BLaER1 treated with 17β-estradiol and CSF1 and Interleukin-3, amounts not matched to agents 10 nM and 100 nM (cell line): Measurements from ENCODE around the gene NFYC.

Source experiments
- H3K27ac ChIP-seq, 11 experiments: shearing (Covaris generic); formaldehyde crosslinking; 2 replicates each; pipeline ENCODE4 v1.8.1; 2022
- H3K27me3 ChIP-seq, 11 experiments: shearing (Covaris generic); formaldehyde crosslinking; 2 replicates each; pipeline ENCODE4 v1.8.1; 2022
- H3K36me3 ChIP-seq, 11 experiments: shearing (Covaris generic); formaldehyde crosslinking; 2 replicates each; pipeline ENCODE4 v1.8.1; 2022
- H3K4me1 ChIP-seq, 10 experiments: shearing (Covaris generic); formaldehyde crosslinking; 2 replicates each; pipeline ENCODE4 v1.8.1; 2022
- H3K4me2 ChIP-seq, 11 experiments: shearing (Covaris generic); formaldehyde crosslinking; 2 replicates each; pipeline ENCODE4 v1.8.1; 2022
- H3K4me3 ChIP-seq, 10 experiments: shearing (Covaris generic); formaldehyde crosslinking; 2 replicates each; pipeline ENCODE4 v1.8.1; 2022
- H3K9ac ChIP-seq, 11 experiments: shearing (Covaris generic); formaldehyde crosslinking; 2 replicates each; pipeline ENCODE4 v1.8.1; 2022
- H3K9me3 ChIP-seq, 11 experiments: shearing (Covaris generic); formaldehyde crosslinking; replicated peaks in 1 of 11; 2 replicates each; pipeline ENCODE4 v1.8.1; 2022
- H4K20me1 ChIP-seq, 11 experiments: shearing (Covaris generic); formaldehyde crosslinking; 2 replicates each; pipeline ENCODE4 v1.8.1; 2022
- Cebpa-rat ChIP-seq, 11 experiments: shearing (Covaris generic); IDR thresholded peaks; 2 replicates each; pipeline ENCODE4 v1.8.1; 2022

Gene NFYC

GRCh38 chr1:40789342-40789598, 97.8 kb downstream of the NFYC start:
- Histone ChIP-seq H3K4me2 (no peak overlapping the region), H3K27me3 (peaks cover 13 to 22% (median 19%) of the 10 kb centered on the region in 11 experiments), H4K20me1 (peaks cover 0 to 23% (median 7%) of the 10 kb centered on the region in 11 experiments; a peak in 7 of 22 replicates), H3K9me3 (no peaks in the 10 kb centered on the region), H3K27ac (no peak overlapping the region), H3K4me3 (no peak overlapping the region), H3K4me1 (peaks cover 10 to 37% (median 21%) of the 10 kb centered on the region in 10 experiments; a peak in 19 of 20 replicates), H3K36me3 (no peaks in the 10 kb centered on the region), H3K9ac (0 out of 22 replicates have a peak overlapping the region, but pooled peaks of 1 of the 11 experiments have one; percentile 10)
- TF ChIP-seq Cebpa-rat (IDR thresholded peaks at IDR 0.05), result no peak

DNA sequence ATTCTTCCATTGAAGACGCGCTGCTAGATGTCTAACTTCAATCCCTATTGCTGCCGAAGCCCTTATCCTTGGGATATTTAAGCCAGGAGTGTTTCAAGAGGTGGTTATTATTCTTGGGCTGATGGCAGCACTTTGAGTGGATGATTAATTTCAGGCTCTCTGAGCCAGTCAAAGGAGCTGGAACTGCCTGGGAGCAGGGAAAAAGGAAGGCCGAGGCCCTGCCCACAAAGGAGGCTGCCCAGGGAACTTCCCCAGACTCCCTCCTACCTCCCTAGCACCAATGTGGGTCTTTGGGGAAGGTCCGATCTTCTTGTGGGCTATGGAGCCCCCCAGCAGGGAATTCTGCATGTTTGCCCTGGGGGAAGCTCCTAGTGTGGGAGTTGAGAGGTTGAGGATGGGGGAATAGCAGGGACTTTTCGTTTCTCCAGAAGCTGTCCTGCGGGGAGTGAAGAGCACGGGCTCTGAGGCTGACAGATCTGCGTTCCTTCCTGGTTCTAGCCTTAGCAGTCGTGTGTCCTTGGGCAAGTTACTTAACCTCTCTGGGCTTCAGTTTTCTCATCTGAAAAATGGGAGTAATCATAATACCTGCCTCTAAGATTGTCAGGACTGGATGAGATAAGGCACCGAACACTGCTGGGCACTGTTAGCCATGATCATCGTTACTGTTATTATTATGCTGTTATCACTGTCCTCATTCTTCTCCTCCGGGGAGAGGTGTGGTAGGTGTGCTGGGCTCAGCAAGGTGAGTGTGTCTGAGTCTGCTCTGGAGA, 98.3 kb downstream of the NFYC start:
- Histone ChIP-seq H3K9me3 (no peaks in the 10 kb centered on the region), H3K27me3 (peaks cover 7 to 16% (median 13%) of the 10 kb centered on the region in 11 experiments), H3K36me3 (no peaks in the 10 kb centered on the region), H3K4me2 (no peak overlapping the region), H3K4me1 (peaks cover 7 to 37% (median 16%) of the 10 kb centered on the region in 10 experiments; a peak in 18 of 20 replicates), H3K4me3 (no peak overlapping the region), H4K20me1 (peaks cover 0 to 17% (median 4%) of the 10 kb centered on the region in 11 experiments; a peak in 7 of 22 replicates), H3K27ac (no peak overlapping the region), H3K9ac (no peak overlapping the region)
- TF ChIP-seq Cebpa-rat (IDR thresholded peaks at IDR 0.05), result no peak

GRCh38 chr1:40792036-40792435, 100.5 kb downstream of the NFYC start:
- H3K4me1 ChIP-seq, result peaks cover 24 to 51% (median 34%) of the 10 kb centered on the region in 10 experiments
- H4K20me1 ChIP-seq, result peaks cover 0 to 8% (median 0%) of the 10 kb centered on the region in 11 experiments; a peak in 4 of 22 replicates
- H3K36me3 ChIP-seq, result no peaks in the 10 kb centered on the region
- H3K4me3 ChIP-seq, result no peak overlapping the region
- H3K27me3 ChIP-seq, result no peaks in the 10 kb centered on the region
- TF ChIP-seq Cebpa-rat (IDR thresholded peaks at IDR 0.05), result no peak
- peak overlapping the region in 1 of 11 experiments; percentile 43; a peak in 2 of 22 replicates for H3K9ac ChIP-seq
- H3K27ac ChIP-seq, result no peak overlapping the region
- peak overlapping the region in 10 of 11 experiments; percentile 21 to 57 (median 34); a peak in 15 of 22 replicates for H3K4me2 ChIP-seq
- no peaks in the 10 kb centered on the region for H3K9me3 ChIP-seq

- peaks cover 0 to 8% (median 0%) of the 10 kb centered on the region in 11 experiments; a peak in 4 of 22 replicates for H4K20me1 ChIP-seq
- H3K27ac ChIP-seq, result no peak overlapping the region
- peaks cover 36 to 67% (median 50%) of the 10 kb centered on the region in 10 experiments for H3K4me1 ChIP-seq
- H3K27me3 ChIP-seq, result no peaks in the 10 kb centered on the region
- no peaks in the 10 kb centered on the region for H3K36me3 ChIP-seq
- H3K4me2 ChIP-seq, result no peak overlapping the region
- H3K9me3 ChIP-seq, result no peaks in the 10 kb centered on the region
- H3K4me3 ChIP-seq, result no peak overlapping the region
- no peak overlapping the region for H3K9ac ChIP-seq
- no peak for TF ChIP-seq Cebpa-rat (IDR thresholded peaks at IDR 0.05)
Measured at GRCh38 chr1:40793617-40794016, 102.1 kb downstream of the NFYC start.

DNA sequence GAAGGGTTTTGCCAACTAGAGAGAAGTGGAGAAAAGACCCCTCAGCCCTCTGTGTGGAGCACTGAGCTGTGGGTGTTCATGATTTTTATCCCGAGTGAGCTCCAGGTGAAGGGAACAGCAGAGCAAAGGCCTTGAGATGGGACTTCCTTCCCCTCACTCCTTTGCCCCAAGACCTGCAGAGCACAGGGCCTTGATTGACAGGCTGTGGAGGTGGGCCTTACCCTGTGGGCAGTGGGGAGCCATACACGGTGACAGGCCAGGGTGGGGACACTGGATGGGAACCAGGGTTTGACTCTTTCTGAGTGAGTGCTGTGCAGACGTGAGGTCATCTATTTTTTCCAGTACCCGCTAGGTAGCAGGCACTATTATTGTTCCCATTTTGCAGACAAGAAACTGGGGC, 102.5 kb downstream of the NFYC start:
- H3K27ac ChIP-seq, result no peak overlapping the region
- no peak overlapping the region for H3K9ac ChIP-seq
- H3K4me2 ChIP-seq, result no peak overlapping the region
- TF ChIP-seq Cebpa-rat (IDR thresholded peaks at IDR 0.05), result no peak
- no peak overlapping the region for H3K4me3 ChIP-seq
- H3K4me1 ChIP-seq, result peaks cover 36 to 71% (median 50%) of the 10 kb centered on the region in 10 experiments
- H3K36me3 ChIP-seq, result no peaks in the 10 kb centered on the region
- H3K27me3 ChIP-seq, result no peaks in the 10 kb centered on the region
- H4K20me1 ChIP-seq, result peaks cover 0 to 8% (median 0%) of the 10 kb centered on the region in 11 experiments; a peak in 4 of 22 replicates
- no peaks in the 10 kb centered on the region for H3K9me3 ChIP-seq

DNA sequence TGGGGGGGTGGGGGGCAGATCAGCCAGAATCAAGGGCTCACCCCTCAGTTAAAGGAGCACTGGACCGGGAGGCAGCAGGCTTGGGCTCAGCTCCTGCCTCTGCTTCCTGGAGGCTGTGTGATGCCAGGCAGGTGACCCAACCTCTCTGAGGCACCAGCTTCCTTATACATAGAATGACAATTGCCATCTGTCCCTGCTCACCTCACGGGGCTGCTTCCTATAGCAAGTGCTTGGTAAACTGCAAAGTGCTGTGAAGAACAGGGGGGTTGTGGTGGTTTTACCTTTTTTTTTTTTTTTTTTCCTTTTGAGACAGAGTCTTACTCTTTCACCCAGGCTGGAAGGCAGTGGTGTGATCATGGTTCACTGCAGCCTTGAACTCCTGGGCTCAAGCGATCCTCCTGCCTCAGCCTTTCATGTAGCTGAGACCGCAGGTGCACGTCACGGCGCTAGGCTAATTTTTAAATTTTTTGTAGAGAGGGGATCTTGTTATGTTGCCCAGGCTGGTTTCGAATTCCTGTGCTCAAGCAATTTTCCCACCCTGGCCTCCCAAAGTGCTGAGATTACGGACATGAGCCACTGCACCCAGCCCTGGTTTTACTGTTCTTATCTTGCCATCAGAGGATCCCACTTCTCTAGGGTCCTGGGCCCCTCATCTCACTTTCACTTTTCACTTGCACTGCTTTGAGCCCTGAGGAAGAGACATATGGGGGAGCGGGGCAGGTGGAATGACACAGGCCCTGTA, 103.6 kb downstream of the NFYC start:
- TF ChIP-seq Cebpa-rat (IDR thresholded peaks at IDR 0.05), result no peak
- Histone ChIP-seq H3K4me2 (peak overlapping the region; percentile 64 to 87 (median 77)), H3K27me3 (no peaks in the 10 kb centered on the region), H3K36me3 (no peaks in the 10 kb centered on the region), H3K4me3 (peak overlapping the region in 1 of 10 experiments; percentile 34; a peak in 3 of 20 replicates), H3K9me3 (no peaks in the 10 kb centered on the region), H3K27ac (no peak overlapping the region; a peak in 1 of 22 replicates), H4K20me1 (peaks cover 0 to 8% (median 0%) of the 10 kb centered on the region in 11 experiments; a peak in 4 of 22 replicates), H3K9ac (peak overlapping the region in 5 of 11 experiments; percentile 28 to 50 (median 37); a peak in 7 of 22 replicates), H3K4me1 (peaks cover 36 to 76% (median 53%) of the 10 kb centered on the region in 10 experiments)

GRCh38 chr1:40795811-40796586, 104.5 kb downstream of the NFYC start:
- no peaks in the 10 kb centered on the region for H3K36me3 ChIP-seq
- peak overlapping the region in 1 of 10 experiments; percentile 34; a peak in 2 of 20 replicates for H3K4me3 ChIP-seq
- peaks cover 0 to 6% (median 0%) of the 10 kb centered on the region in 11 experiments; a peak in 3 of 22 replicates for H4K20me1 ChIP-seq
- TF ChIP-seq Cebpa-rat (IDR thresholded peaks at IDR 0.05), result no peak
- H3K9me3 ChIP-seq, result no peaks in the 10 kb centered on the region
- peak overlapping the region in 7 of 11 experiments; percentile 28 to 50 (median 41); a peak in 10 of 22 replicates for H3K9ac ChIP-seq
- peak overlapping the region in 6 of 11 experiments; percentile 12 to 51 (median 30); a peak in 7 of 22 replicates for H3K27ac ChIP-seq
- H3K4me2 ChIP-seq, result peak overlapping the region; percentile 64 to 87 (median 77)
- no peaks in the 10 kb centered on the region for H3K27me3 ChIP-seq
- H3K4me1 ChIP-seq, result peaks cover 36 to 81% (median 56%) of the 10 kb centered on the region in 10 experiments

GRCh38 chr1:40796939-40797667, 105.6 kb downstream of the NFYC start:
- H3K4me3 ChIP-seq, result peak overlapping the region in 1 of 10 experiments; percentile 38; a peak in 1 of 20 replicates
- TF ChIP-seq Cebpa-rat (IDR thresholded peaks at IDR 0.05), result no peak
- peak overlapping the region in 8 of 11 experiments; percentile 14 to 54 (median 31); a peak in 12 of 22 replicates for H3K9ac ChIP-seq
- no peaks in the 10 kb centered on the region for H3K36me3 ChIP-seq
- H3K27ac ChIP-seq, result peak overlapping the region in 9 of 11 experiments; percentile 42 to 75 (median 61); a peak in 18 of 22 replicates
- peak overlapping the region; percentile 64 to 87 (median 77) for H3K4me2 ChIP-seq
- no peaks in the 10 kb centered on the region for H3K27me3 ChIP-seq
- no peaks in the 10 kb centered on the region for H4K20me1 ChIP-seq
- H3K4me1 ChIP-seq, result peaks cover 44 to 81% (median 58%) of the 10 kb centered on the region in 10 experiments
- H3K9me3 ChIP-seq, result no peaks in the 10 kb centered on the region
